ENCODE data around the gene XRCC3. TPM values are rescaled to one million over a fixed set of nuclear protein-coding genes. Genes with fewer than 3 reads are reported as not detected.

XRCC3 gene
- total and polyA plus RNA-seq, 2 of the 8 experiments (the other 6 are each of a cell fraction or from before 2014, with no cell fraction given), result 36.9 to 41.8 TPM

- Histone ChIP-seq H3K4me3 (ENCODE audit: extremely low read depth in 1 of 4, insufficient read depth in 2 of 4, low read depth in 3 of 4, low read length in 4 of 4) (no peak overlapping the region), H3K9me3 (ENCODE audit: insufficient read depth in 2 of 2, low read depth in 1 of 2, low read length in 1 of 2) (no peaks in the 10 kb centered on the region), H2BK20ac (ENCODE audit: low read length) (no peak overlapping the region), H4K8ac (ENCODE audit: extremely low read depth, insufficient read depth, low read length) (no peak overlapping the region), H3K27ac (ENCODE audit: low read depth, low read length) (no peak overlapping the region), H3K18ac (ENCODE audit: extremely low read depth, low read length) (no peak overlapping the region), H3K56ac (replicated peaks; ENCODE audit: insufficient read length, low read depth, low read length) (no peak overlapping the region), H4K5ac (ENCODE audit: insufficient read length, low read depth, low read length) (no peak overlapping the region), H2BK15ac (ENCODE audit: low read length) (no peak overlapping the region), H3K14ac (ENCODE audit: insufficient read length) (no peak overlapping the region), H2BK12ac (ENCODE audit: low read depth, low read length) (no peak overlapping the region), H2AK5ac (ENCODE audit: low read depth, low read length) (no peak overlapping the region), H4K20me1 (replicated peaks in 1 of 2; ENCODE audit: control insufficient read depth in 1 of 2, insufficient read depth in 2 of 2, low read length in 2 of 2) (peaks cover 4 to 21% of the 10 kb centered on the region in 2 experiments), H3K23ac (ENCODE audit: insufficient read length) (no peak overlapping the region), H3K79me2 (ENCODE audit: control insufficient read depth in 1 of 2, insufficient read depth in 2 of 2, low read length in 2 of 2) (peaks cover 0 to 3% of the 10 kb centered on the region in 2 experiments; a peak in 1 of 4 replicates), H3K79me1 (ENCODE audit: low read depth, low read length) (peaks cover 8% of the 10 kb centered on the region), H3K4me2 (ENCODE audit: insufficient read depth in 1 of 2, low read depth in 2 of 2, low read length in 2 of 2) (no peak overlapping the region), H3K4ac (replicated peaks; ENCODE audit: insufficient read length, low read depth, low read length) (no peak overlapping the region), H3K27me3 (replicated peaks in 1 of 4; ENCODE audit: control insufficient read depth in 3 of 4, extremely low read depth in 1 of 4, insufficient read depth in 3 of 4, low read length in 3 of 4) (no peaks in the 10 kb centered on the region), H4K91ac (replicated peaks; ENCODE audit: insufficient read length, low read length) (no peak overlapping the region), H3K36me3 (ENCODE audit: control insufficient read depth in 2 of 4, insufficient read depth in 4 of 4, low read length in 3 of 4) (peaks cover 13 to 59% (median 18%) of the 10 kb centered on the region in 4 experiments; a peak in 6 of 8 replicates), H3K23me2 (ENCODE audit: low read depth, low read length) (no peaks in the 10 kb centered on the region), H3K9ac (replicated peaks in 1 of 4; ENCODE audit: extremely low read depth in 1 of 4, low read depth in 3 of 4, low read length in 3 of 4) (no peak overlapping the region), H2BK5ac (ENCODE audit: low read depth, low read length) (no peak overlapping the region), H3K4me1 (replicated peaks in 1 of 4; ENCODE audit: control insufficient read depth in 3 of 4, insufficient read depth in 4 of 4, low read length in 3 of 4) (peaks cover 0 to 3% (median 0%) of the 10 kb centered on the region in 4 experiments; a peak in 1 of 7 replicates), H2AFZ (ENCODE audit: low read length) (no peak overlapping the region), H2BK120ac (replicated peaks; ENCODE audit: low read depth, low read length) (no peak overlapping the region)
- no peak for TF ChIP-seq NRF1 (IDR thresholded peaks at IDR 0.05; ENCODE audit: low read depth, low read length)
- no peak for TF ChIP-seq SP4 (IDR thresholded peaks at IDR 0.05; ENCODE audit: low read length)
- no peak for TF ChIP-seq CTBP2 (IDR thresholded peaks at IDR 0.05; ENCODE audit: borderline replicate concordance, insufficient read depth, insufficient read length, low read length)
- TF ChIP-seq SUZ12 (IDR thresholded peaks at IDR 0.05; ENCODE audit: low read length), result no peak
- no peak for TF ChIP-seq CHD2 (IDR thresholded peaks at IDR 0.05; ENCODE audit: low read length)
- no peak for TF ChIP-seq KDM5A (IDR thresholded peaks at IDR 0.05; ENCODE audit: low read length)
- TF ChIP-seq POLR2AphosphoS5 (IDR thresholded peaks at IDR 0.05; ENCODE audit: low read depth, low read length), result no peak
- no peak for TF ChIP-seq ATF2 (IDR thresholded peaks at IDR 0.05; ENCODE audit: low read length)
- 99% methylated on average over 8 of the region's 8 CpGs; no CpG with 5 or more reads in 1 of the 2 experiments for WGBS, 2 experiments (ENCODE audit: extremely low coverage in 1 of 2, insufficient coverage in 1 of 2, insufficient read length in 1 of 2, insufficient replicate concordance in 2 of 2, low coverage in 1 of 2, low lambda C conversion rate in 2 of 2, missing lambda C conversion rate in 1 of 2)
- FAIRE-seq (no peak), DNase-seq (ENCODE audit: low read depth in 1 of 2, low spot score in 2 of 2) (no peak)
- POLR2A ChIA-PET (ENCODE audit: partially characterized antibody), result interaction anchor here (8.8 kb wide), 1 partner anchor 14 kb away, joined by 74 read pairs; no protein-coding TSS in a partner anchor
- CTCF ChIA-PET (ENCODE audit: partially characterized antibody), result interaction anchor here (0.5 to 0.6 kb wide), 2 partner anchors 1046 to 1430 kb away, joined by 3 read pairs; no protein-coding TSS in a partner anchor
Measured at GRCh38 chr14:103690332-103690731, 24.9 kb downstream of the XRCC3 start.

All from H1 (cell line).